Measurements from ENCODE around the gene C1QTNF2. TPM values are rescaled to one million over a fixed set of nuclear protein-coding genes. Genes with fewer than 3 reads are reported as not detected.

The C1QTNF2 gene
- total and polyA plus RNA-seq, 2 of the 13 experiments (the other 11 are each of a cell fraction or from before 2014, with no cell fraction given): not detected

DNA sequence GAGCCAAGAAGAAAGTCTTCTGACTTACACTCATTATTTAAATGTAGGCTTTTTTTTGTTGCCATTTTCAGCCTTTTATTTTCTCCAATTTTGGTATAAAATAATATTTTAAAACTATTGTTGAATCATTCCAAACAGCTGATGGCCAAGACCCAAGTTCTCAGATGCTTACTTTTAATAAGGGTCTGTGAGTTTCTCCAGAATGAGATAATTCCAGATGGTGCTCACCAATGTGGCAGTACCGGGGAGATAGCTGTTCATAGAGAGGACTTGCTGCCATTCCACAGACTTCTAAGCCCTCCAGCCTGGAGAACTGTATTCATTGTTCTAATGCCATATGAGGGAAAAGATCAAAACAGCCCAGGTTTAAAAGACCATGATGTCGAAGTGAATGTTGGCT, 5.3 kb upstream of the C1QTNF2 start:
- no peak overlapping the region for H3K27ac ChIP-seq (ENCODE audit: extremely low read length, insufficient read depth, low read length)
- FAIRE-seq (no peak), ATAC-seq (no peak), DNase-seq (ENCODE audit: low spot score) (no peak)
- peaks cover 3 to 16% of the 10 kb centered on the region in 2 experiments; a peak in 3 of 5 replicates for H3K27me3 ChIP-seq (ENCODE audit: control insufficient read depth in 1 of 2, insufficient read depth in 2 of 2, low read length in 2 of 2)
- no peaks in the 10 kb centered on the region for H3K79me2 ChIP-seq (ENCODE audit: insufficient read depth, low read length)
- POLR2A ChIA-PET: no interaction called here
- WGBS (ENCODE audit: low lambda C conversion rate): 3% methylated on average over 2 of the region's 2 CpGs
- H3K36me3 ChIP-seq (replicated peaks in 1 of 2; ENCODE audit: control insufficient read depth in 1 of 2, insufficient read depth in 2 of 2, low read length in 2 of 2): no peaks in the 10 kb centered on the region
- H2AFZ ChIP-seq (ENCODE audit: low read length): no peak overlapping the region
- H3K4me1 ChIP-seq (ENCODE audit: insufficient read depth, low read length): no peaks in the 10 kb centered on the region
- BruUV-seq (replicated peaks): no TSS peak
- intact Hi-C loops (cut with micrococcal nuclease; ENCODE audit: unreplicated experiment): no loop called here
- H3K4me3 ChIP-seq (replicated peaks in 1 of 3; ENCODE audit: insufficient read depth in 1 of 3, low read depth in 2 of 3, low read length in 3 of 3): no peak overlapping the region
- H4K20me1 ChIP-seq (ENCODE audit: insufficient read depth, low read length): no peaks in the 10 kb centered on the region
- CTCF ChIA-PET (ENCODE audit: low intra/inter-chr PET ratio, low total read pairs): no interaction called here
- in situ Hi-C loops (cut with HindIII; ENCODE audit: extremely low pct_ligation_motif_present, low pct_unique_long_range_greater_than_20kb): no loop called here
- no peak overlapping the region for H3K4me2 ChIP-seq (ENCODE audit: low read depth, low read length)
- H3K9me3 ChIP-seq (ENCODE audit: low read length): no peaks in the 10 kb centered on the region
- no peak overlapping the region for H3K9ac ChIP-seq (ENCODE audit: insufficient read depth, low read depth, low read length)
- TF ChIP-seq ZNF232 (CRISPR knock-in tag; IDR thresholded peaks at IDR 0.05; ENCODE audit: borderline replicate concordance) (no peak), ZBTB49 (CRISPR knock-in tag; IDR thresholded peaks at IDR 0.05; ENCODE audit: borderline replicate concordance) (no peak), TARDBP (CRISPR knock-in tag; IDR thresholded peaks at IDR 0.05) (no peak), MEIS2 (CRISPR knock-in tag; IDR thresholded peaks at IDR 0.05) (no peak), ZNF335 (CRISPR knock-in tag; IDR thresholded peaks at IDR 0.05) (no peak), RNF2 (conservative IDR thresholded peaks at IDR 0.05; ENCODE audit: low read depth) (no peak), ZNF737 (CRISPR knock-in tag; IDR thresholded peaks at IDR 0.05; ENCODE audit: borderline replicate concordance) (no peak), HMG20A (CRISPR knock-in tag; IDR thresholded peaks at IDR 0.05; ENCODE audit: borderline replicate concordance) (no peak), TBX2 (CRISPR knock-in tag; IDR thresholded peaks at IDR 0.05; ENCODE audit: borderline replicate concordance) (no peak), ZNF773 (CRISPR knock-in tag; IDR thresholded peaks at IDR 0.05; ENCODE audit: borderline replicate concordance) (no peak), SMYD3 (CRISPR knock-in tag; IDR thresholded peaks at IDR 0.05) (no peak), ZBTB46 (CRISPR knock-in tag; IDR thresholded peaks at IDR 0.05; ENCODE audit: borderline replicate concordance) (no peak), ZNF766 (CRISPR knock-in tag; IDR thresholded peaks at IDR 0.05; ENCODE audit: borderline replicate concordance) (no peak), ADNP (CRISPR knock-in tag; IDR thresholded peaks at IDR 0.05) (no peak), ZNF530 (CRISPR knock-in tag; IDR thresholded peaks at IDR 0.05; ENCODE audit: low read depth) (no peak), ELF4 (CRISPR knock-in tag; IDR thresholded peaks at IDR 0.05; ENCODE audit: borderline replicate concordance) (no peak)
- TF ChIP-seq, protein P1, sequence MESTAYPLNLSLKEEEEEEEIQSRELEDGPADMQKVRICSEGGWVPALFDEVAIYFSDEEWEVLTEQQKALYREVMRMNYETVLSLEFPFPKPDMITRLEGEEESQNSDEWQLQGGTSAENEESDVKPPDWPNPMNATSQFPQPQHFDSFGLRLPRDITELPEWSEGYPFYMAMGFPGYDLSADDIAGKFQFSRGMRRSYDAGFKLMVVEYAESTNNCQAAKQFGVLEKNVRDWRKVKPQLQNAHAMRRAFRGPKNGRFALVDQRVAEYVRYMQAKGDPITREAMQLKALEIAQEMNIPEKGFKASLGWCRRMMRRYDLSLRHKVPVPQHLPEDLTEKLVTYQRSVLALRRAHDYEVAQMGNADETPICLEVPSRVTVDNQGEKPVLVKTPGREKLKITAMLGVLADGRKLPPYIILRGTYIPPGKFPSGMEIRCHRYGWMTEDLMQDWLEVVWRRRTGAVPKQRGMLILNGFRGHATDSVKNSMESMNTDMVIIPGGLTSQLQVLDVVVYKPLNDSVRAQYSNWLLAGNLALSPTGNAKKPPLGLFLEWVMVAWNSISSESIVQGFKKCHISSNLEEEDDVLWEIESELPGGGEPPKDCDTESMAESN (CRISPR knock-in tag; conservative IDR thresholded peaks at IDR 0.05): no peak
- TF ChIP-seq, protein P2, sequence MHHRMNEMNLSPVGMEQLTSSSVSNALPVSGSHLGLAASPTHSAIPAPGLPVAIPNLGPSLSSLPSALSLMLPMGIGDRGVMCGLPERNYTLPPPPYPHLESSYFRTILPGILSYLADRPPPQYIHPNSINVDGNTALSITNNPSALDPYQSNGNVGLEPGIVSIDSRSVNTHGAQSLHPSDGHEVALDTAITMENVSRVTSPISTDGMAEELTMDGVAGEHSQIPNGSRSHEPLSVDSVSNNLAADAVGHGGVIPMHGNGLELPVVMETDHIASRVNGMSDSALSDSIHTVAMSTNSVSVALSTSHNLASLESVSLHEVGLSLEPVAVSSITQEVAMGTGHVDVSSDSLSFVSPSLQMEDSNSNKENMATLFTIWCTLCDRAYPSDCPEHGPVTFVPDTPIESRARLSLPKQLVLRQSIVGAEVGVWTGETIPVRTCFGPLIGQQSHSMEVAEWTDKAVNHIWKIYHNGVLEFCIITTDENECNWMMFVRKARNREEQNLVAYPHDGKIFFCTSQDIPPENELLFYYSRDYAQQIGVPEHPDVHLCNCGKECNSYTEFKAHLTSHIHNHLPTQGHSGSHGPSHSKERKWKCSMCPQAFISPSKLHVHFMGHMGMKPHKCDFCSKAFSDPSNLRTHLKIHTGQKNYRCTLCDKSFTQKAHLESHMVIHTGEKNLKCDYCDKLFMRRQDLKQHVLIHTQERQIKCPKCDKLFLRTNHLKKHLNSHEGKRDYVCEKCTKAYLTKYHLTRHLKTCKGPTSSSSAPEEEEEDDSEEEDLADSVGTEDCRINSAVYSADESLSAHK (CRISPR knock-in tag; IDR thresholded peaks at IDR 0.05; ENCODE audit: borderline replicate concordance): no peak
